ENCODE data around the gene FOLR2.

Gene FOLR2

GRCh38 chr11:72236774-72237111 lies 20.1 kb downstream of the FOLR2 start:
- Histone ChIP-seq H3K23ac (ENCODE audit: low read length) (no peak overlapping the region), H4K8ac (ENCODE audit: low read depth, low read length) (no peak overlapping the region), H2AK5ac (ENCODE audit: low read length) (no peak overlapping the region), H3K4ac (ENCODE audit: low read depth, low read length) (no peak overlapping the region), H3K9me3 (ENCODE audit: insufficient read depth, low read depth, low read length) (peaks cover 3% of the 10 kb centered on the region), H3K79me2 (ENCODE audit: control insufficient read depth, insufficient read depth, low read length, poor library complexity) (no peaks in the 10 kb centered on the region), H2BK5ac (ENCODE audit: low read depth, low read length, poor library complexity) (no peak overlapping the region), H3K4me1 (ENCODE audit: control insufficient read depth in 1 of 2, insufficient read depth in 2 of 2, low read length in 2 of 2) (peaks cover 11 to 25% of the 10 kb centered on the region in 2 experiments), H3K79me1 (ENCODE audit: low read length) (peaks cover 8% of the 10 kb centered on the region), H3K14ac (ENCODE audit: low read length) (no peak overlapping the region), H2AFZ (ENCODE audit: insufficient read depth, low read length, poor library complexity) (no peak overlapping the region), H2BK120ac (ENCODE audit: insufficient read depth, low read length, poor library complexity) (no peak overlapping the region), H4K91ac (ENCODE audit: low read depth, low read length) (no peak overlapping the region), H3K27ac (ENCODE audit: low read depth, low read length) (no peak overlapping the region), H2BK12ac (ENCODE audit: low read length) (no peak overlapping the region), H3K36me3 (ENCODE audit: control insufficient read depth in 1 of 2, insufficient read depth in 2 of 2, low read length in 2 of 2) (peaks cover 60 to 62% of the 10 kb centered on the region in 2 experiments), H4K12ac (ENCODE audit: low read depth, low read length) (no peak overlapping the region), H3K4me2 (ENCODE audit: low read length) (no peak overlapping the region), H3K18ac (ENCODE audit: low read length) (no peak overlapping the region), H3K9ac (ENCODE audit: low read length) (no peak overlapping the region), H3K27me3 (ENCODE audit: insufficient read depth, low read length) (peaks cover 9% of the 10 kb centered on the region), H3K4me3 (ENCODE audit: low read depth, low read length) (no peak overlapping the region)
- DNase-seq, result no peak
- WGBS (ENCODE audit: extremely low coverage, insufficient coverage, insufficient read length), result no CpG with 5 or more reads among the region's 2 CpGs

GRCh38 chr11:72237112-72237931 lies 20.7 kb downstream of the FOLR2 start:
- H3K36me3 ChIP-seq (ENCODE audit: control insufficient read depth in 1 of 2, insufficient read depth in 2 of 2, low read length in 2 of 2), result peaks cover 54 to 56% of the 10 kb centered on the region in 2 experiments
- no peak overlapping the region for H2AFZ ChIP-seq (ENCODE audit: insufficient read depth, low read length, poor library complexity)
- H3K27me3 ChIP-seq (ENCODE audit: insufficient read depth, low read length), result peaks cover 9% of the 10 kb centered on the region
- H3K18ac ChIP-seq (ENCODE audit: low read length), result no peak overlapping the region
- H3K4me1 ChIP-seq (ENCODE audit: control insufficient read depth in 1 of 2, insufficient read depth in 2 of 2, low read length in 2 of 2), result peaks cover 11 to 25% of the 10 kb centered on the region in 2 experiments
- H4K8ac ChIP-seq (ENCODE audit: low read depth, low read length), result no peak overlapping the region
- peaks cover 3% of the 10 kb centered on the region for H3K9me3 ChIP-seq (ENCODE audit: insufficient read depth, low read depth, low read length)
- H3K9ac ChIP-seq (ENCODE audit: low read length), result no peak overlapping the region
- no peak overlapping the region for H2BK12ac ChIP-seq (ENCODE audit: low read length)
- peaks cover 8% of the 10 kb centered on the region for H3K79me1 ChIP-seq (ENCODE audit: low read length)
- H3K4ac ChIP-seq (ENCODE audit: low read depth, low read length), result no peak overlapping the region
- no peak overlapping the region for H4K12ac ChIP-seq (ENCODE audit: low read depth, low read length)
- no peak overlapping the region for H3K23ac ChIP-seq (ENCODE audit: low read length)
- no peak overlapping the region for H3K4me3 ChIP-seq (ENCODE audit: low read depth, low read length)
- WGBS (ENCODE audit: extremely low coverage, insufficient coverage, insufficient read length), result no CpG with 5 or more reads among the region's 22 CpGs
- no peak overlapping the region for H3K14ac ChIP-seq (ENCODE audit: low read length)
- H3K79me2 ChIP-seq (ENCODE audit: control insufficient read depth, insufficient read depth, low read length, poor library complexity), result no peaks in the 10 kb centered on the region
- H3K27ac ChIP-seq (ENCODE audit: low read depth, low read length), result no peak overlapping the region
- no peak overlapping the region for H2BK120ac ChIP-seq (ENCODE audit: insufficient read depth, low read length, poor library complexity)
- H3K4me2 ChIP-seq (ENCODE audit: low read length), result no peak overlapping the region
- H2AK5ac ChIP-seq (ENCODE audit: low read length), result no peak overlapping the region
- H2BK5ac ChIP-seq (ENCODE audit: low read depth, low read length, poor library complexity), result no peak overlapping the region
- no peak overlapping the region for H4K91ac ChIP-seq (ENCODE audit: low read depth, low read length)
- no peak for DNase-seq

GRCh38 chr11:72238040-72238450 lies 21.5 kb downstream of the FOLR2 start:
- Histone ChIP-seq H3K79me1 (ENCODE audit: low read length) (peaks cover 8% of the 10 kb centered on the region), H2BK5ac (ENCODE audit: low read depth, low read length, poor library complexity) (no peak overlapping the region), H3K4me3 (ENCODE audit: low read depth, low read length) (no peak overlapping the region), H3K18ac (ENCODE audit: low read length) (no peak overlapping the region), H3K36me3 (ENCODE audit: control insufficient read depth in 1 of 2, insufficient read depth in 2 of 2, low read length in 2 of 2) (peaks cover 47 to 49% of the 10 kb centered on the region in 2 experiments), H4K91ac (ENCODE audit: low read depth, low read length) (no peak overlapping the region), H3K9me3 (ENCODE audit: insufficient read depth, low read depth, low read length) (peaks cover 3% of the 10 kb centered on the region), H2BK12ac (ENCODE audit: low read length) (no peak overlapping the region), H2BK120ac (ENCODE audit: insufficient read depth, low read length, poor library complexity) (no peak overlapping the region), H3K23ac (ENCODE audit: low read length) (no peak overlapping the region), H2AFZ (ENCODE audit: insufficient read depth, low read length, poor library complexity) (no peak overlapping the region), H3K4me2 (ENCODE audit: low read length) (no peak overlapping the region), H4K8ac (ENCODE audit: low read depth, low read length) (no peak overlapping the region), H3K79me2 (ENCODE audit: control insufficient read depth, insufficient read depth, low read length, poor library complexity) (no peaks in the 10 kb centered on the region), H3K4ac (ENCODE audit: low read depth, low read length) (no peak overlapping the region), H4K12ac (ENCODE audit: low read depth, low read length) (no peak overlapping the region), H2AK5ac (ENCODE audit: low read length) (no peak overlapping the region), H3K9ac (ENCODE audit: low read length) (no peak overlapping the region), H3K14ac (ENCODE audit: low read length) (no peak overlapping the region), H3K27ac (ENCODE audit: low read depth, low read length) (no peak overlapping the region), H3K27me3 (ENCODE audit: insufficient read depth, low read length) (peaks cover 12% of the 10 kb centered on the region), H3K4me1 (ENCODE audit: control insufficient read depth in 1 of 2, insufficient read depth in 2 of 2, low read length in 2 of 2) (peaks cover 11 to 25% of the 10 kb centered on the region in 2 experiments)
- no CpG with 5 or more reads among the region's 16 CpGs for WGBS (ENCODE audit: extremely low coverage, insufficient coverage, insufficient read length)
- peak; percentile 61 to 75 for DNase-seq

GRCh38 chr11:72238492-72239312 lies 22.1 kb downstream of the FOLR2 start:
- H3K4me2 ChIP-seq (ENCODE audit: low read length), result peak overlapping the region; percentile 77
- no peak overlapping the region for H4K91ac ChIP-seq (ENCODE audit: low read depth, low read length)
- H3K36me3 ChIP-seq (ENCODE audit: control insufficient read depth in 1 of 2, insufficient read depth in 2 of 2, low read length in 2 of 2), result peaks cover 40 to 42% of the 10 kb centered on the region in 2 experiments
- H3K4me3 ChIP-seq (ENCODE audit: low read depth, low read length), result no peak overlapping the region
- no CpG with 5 or more reads among the region's 28 CpGs for WGBS (ENCODE audit: extremely low coverage, insufficient coverage, insufficient read length)
- H2AK5ac ChIP-seq (ENCODE audit: low read length), result no peak overlapping the region
- no peak overlapping the region for H3K14ac ChIP-seq (ENCODE audit: low read length)
- no peak overlapping the region for H3K4ac ChIP-seq (ENCODE audit: low read depth, low read length)
- no peak overlapping the region for H2AFZ ChIP-seq (ENCODE audit: insufficient read depth, low read length, poor library complexity)
- no peak overlapping the region for H4K12ac ChIP-seq (ENCODE audit: low read depth, low read length)
- no peak overlapping the region for H4K8ac ChIP-seq (ENCODE audit: low read depth, low read length)
- H3K9me3 ChIP-seq (ENCODE audit: insufficient read depth, low read depth, low read length), result peaks cover 3% of the 10 kb centered on the region
- H2BK120ac ChIP-seq (ENCODE audit: insufficient read depth, low read length, poor library complexity), result no peak overlapping the region
- no peak overlapping the region for H3K9ac ChIP-seq (ENCODE audit: low read length)
- no peak overlapping the region for H3K23ac ChIP-seq (ENCODE audit: low read length)
- no peak overlapping the region for H2BK5ac ChIP-seq (ENCODE audit: low read depth, low read length, poor library complexity)
- H3K79me2 ChIP-seq (ENCODE audit: control insufficient read depth, insufficient read depth, low read length, poor library complexity), result no peaks in the 10 kb centered on the region
- H3K79me1 ChIP-seq (ENCODE audit: low read length), result peaks cover 8% of the 10 kb centered on the region
- H3K4me1 ChIP-seq (ENCODE audit: control insufficient read depth in 1 of 2, insufficient read depth in 2 of 2, low read length in 2 of 2), result peaks cover 15 to 28% of the 10 kb centered on the region in 2 experiments
- H3K18ac ChIP-seq (ENCODE audit: low read length), result no peak overlapping the region
- no peak overlapping the region for H3K27ac ChIP-seq (ENCODE audit: low read depth, low read length)
- peaks cover 19% of the 10 kb centered on the region for H3K27me3 ChIP-seq (ENCODE audit: insufficient read depth, low read length)
- no peak overlapping the region for H2BK12ac ChIP-seq (ENCODE audit: low read length)
- DNase-seq, result peak in 1 of 2 donors; percentile 7
